Activated CD8-positive, alpha-beta memory T cell treated with anti-CD3 and anti-CD28 coated beads, Interleukin-2, amount 50 U/mL, for 1 hour (primary cell): ENCODE measurements around the gene TRPM2.

Source experiments
- DNase-seq: peaks from one replicate; pipeline ENCODE4 v3.0.0-alpha.2; 2020; ENCODE audit errors: extremely low read depth

The TRPM2 gene

DNA sequence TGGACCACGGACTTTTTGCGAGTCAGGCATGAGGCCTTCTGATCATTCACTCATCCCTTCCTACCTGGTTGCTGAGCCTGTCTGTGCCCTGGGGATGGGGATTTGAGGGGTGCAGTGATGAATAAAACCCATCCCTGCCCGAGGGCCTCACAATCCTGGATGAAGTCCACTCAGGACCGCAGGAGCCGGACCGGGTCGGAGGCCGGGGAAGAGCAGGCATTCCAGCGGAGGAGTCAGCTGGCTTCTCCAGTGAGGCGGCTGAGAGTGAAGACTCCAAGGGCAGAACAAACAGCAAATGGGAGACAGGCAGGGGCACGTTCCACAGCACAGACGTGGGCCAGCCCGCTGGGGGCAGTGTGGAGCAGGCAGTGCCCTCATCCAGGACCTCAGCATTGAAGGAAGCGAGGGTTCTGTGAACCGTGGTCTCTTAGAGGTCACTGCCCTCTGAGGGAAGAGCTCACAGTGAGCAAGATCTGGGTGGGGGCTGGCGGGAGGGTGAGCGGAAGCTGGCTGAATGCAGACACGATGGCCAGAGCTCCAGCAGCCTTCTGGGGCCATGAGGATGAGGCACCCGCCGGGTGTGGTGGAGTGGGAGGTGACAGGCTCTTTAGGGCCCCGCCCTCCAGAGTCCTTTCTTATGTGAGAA, 91.0 kb downstream of the TRPM2 start:
- no peak for DNase-seq

DNA sequence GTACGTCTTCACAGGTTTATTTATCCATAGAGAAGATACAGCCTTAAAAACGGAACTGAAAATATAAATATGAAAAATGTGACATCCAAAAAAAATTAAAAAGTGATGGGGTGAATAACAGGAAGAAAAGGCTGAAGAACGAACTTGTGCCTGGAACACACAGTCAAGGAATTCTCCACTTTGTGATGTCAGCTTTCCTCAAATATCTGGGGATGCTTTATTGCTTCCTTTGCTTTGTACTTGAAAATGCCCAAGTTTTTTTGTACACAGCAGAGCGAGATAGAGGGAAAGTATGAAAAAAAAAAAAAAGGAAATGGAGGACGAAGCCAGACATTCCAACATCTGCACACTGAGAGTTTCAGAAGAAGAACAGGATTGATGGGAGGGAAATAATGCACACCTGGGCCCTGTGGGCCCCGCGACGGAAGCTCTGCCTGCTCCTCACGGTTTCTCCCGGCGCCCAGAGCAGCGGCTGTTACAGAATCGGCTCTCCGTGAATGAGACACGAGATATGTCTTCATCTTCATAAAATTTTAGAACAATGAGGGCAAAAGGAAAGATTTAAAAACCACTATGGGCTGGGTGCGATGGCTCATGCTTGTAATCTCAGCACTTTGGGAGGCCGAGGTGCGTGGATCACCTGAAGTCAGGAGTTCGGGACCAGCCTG, 91.9 kb downstream of the TRPM2 start:
- no peak for DNase-seq

- no peak for DNase-seq
Observed at GRCh38 chr21:44448651-44449131, 95.3 kb downstream of the TRPM2 start.

DNA sequence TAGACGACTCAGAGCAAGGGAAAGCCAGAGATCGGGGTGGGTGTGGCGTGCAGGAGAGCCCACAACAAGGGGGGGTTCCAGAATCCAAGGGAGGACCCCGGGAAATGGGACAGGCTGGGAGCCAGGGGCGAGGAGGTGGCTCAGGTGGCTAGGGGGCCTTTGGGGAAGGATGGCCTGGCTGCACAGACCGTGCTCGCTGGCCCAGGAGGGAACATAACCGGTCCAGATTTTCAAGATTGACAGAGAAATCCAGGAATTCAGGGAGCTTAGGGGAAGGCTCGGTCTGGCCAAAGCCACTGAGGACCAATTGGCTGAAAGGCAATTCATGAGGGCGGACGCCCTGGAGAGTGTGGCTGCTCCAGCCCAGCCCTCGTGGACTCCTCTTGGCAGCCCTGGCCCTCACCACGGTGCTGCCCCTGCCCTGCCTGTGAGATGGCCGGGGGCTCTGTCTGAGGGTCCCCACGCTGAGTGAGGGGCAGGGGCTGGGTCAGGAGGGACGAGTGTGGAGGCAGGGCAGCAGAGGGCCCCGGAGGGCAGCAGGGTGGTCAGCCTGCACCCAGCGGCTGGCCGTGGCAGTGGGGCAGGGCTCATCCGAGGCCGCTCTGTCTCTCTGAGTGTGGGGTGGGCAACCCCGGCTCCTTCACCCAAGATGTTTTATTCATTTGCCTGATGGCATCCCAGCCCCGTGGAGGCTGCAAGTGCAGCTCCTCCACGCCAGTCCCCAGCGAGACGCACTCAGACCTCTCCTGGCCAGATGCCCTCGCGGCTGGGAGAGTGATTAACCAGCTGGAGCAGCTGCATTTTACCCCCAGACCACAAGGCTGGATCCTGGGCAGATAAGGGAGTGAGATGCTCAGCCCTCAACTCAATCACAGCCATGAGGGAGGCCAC, 96.3 kb downstream of the TRPM2 start:
- no peak for DNase-seq

GRCh38 chr21:44450402-44450801, 97.0 kb downstream of the TRPM2 start:
- no peak for DNase-seq

- no peak for DNase-seq
Observed at GRCh38 chr21:44450999-44451398, 97.6 kb downstream of the TRPM2 start.

DNA sequence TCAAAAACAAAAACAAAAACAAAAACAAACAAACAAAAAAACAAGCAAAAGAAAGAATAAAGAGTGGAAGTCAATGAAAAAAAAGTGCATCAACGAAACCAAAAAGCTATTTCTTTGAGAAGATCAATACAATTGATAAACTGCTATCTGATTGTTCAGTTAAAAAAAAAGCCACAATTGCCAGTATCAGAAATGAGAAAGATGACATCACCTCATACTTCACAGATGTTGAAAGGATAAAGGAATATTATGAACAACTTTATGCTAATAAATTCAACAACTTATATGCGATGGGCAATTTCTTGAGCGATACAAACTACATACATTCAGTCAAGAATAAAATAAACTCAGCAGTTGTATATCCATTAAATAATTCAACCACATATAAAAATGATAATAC, 99.7 kb downstream of the TRPM2 start:
- DNase-seq, result no peak

DNA sequence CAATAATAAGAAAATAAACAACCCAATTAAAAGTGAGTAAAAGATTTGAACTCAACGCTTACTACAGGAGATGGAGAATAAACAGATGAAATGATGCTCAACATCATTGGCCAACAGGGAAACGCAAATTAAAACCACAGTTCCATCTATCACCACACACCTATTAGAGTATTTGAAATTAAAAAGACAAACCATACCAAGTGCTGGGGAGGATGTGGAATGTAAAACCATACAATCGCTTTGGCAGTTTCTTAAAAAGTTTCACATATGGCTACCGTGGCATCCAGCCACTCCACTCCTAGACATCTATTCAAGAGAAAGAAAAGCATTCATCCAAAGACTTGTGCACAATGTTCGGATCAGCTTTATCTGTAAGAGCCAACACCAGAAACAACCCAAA, 100.6 kb downstream of the TRPM2 start:
- no peak for DNase-seq

DNA sequence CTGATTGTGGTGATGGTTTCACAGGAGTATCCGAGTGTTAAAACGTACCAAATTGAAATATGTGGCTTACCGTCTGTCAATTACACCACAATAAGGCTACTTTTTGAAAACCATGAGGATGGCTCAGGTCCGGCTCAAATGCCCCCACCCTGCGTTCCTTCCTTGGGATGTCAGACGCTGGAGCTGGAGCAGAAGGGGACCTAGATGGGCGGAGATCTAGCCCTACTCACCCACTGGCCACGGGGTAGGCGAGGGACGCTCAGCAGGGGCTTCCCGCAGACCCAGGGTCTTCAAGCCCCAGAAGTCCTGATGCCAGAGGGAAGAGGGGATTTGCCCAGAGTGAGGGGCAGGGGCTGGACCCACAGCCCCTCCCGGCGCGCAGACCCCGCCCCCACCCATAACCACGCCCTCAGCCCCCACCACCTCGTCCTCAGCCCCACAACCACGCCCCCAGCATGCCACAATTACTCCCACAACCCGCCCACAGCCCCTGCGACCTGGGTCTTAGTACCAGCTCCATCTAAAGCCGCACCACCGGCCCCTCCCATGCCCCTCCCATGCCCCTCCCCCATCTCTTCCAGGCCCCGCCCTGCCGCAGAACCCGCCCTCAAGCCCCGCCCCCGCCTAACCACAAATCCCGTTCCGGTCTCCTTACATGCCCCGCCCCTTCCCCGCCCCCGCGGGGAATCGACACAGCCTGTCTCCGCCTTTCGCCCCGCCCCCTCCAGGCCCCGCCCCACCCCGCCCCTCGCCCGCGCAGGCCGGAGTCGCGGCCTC, 101.5 kb downstream of the TRPM2 start, which contains the start of gene LRRC3:
Gene LRRC3, plus strand, starts transcription at position 764 of the 777 bp plus-strand sequence. CDS start 1,135 bp downstream, outside the sequence.
- DNase-seq, result peak; percentile 27

GRCh38 chr21:44455524-44456213, 102.2 kb downstream of the TRPM2 start:
- DNase-seq, result no peak

DNA sequence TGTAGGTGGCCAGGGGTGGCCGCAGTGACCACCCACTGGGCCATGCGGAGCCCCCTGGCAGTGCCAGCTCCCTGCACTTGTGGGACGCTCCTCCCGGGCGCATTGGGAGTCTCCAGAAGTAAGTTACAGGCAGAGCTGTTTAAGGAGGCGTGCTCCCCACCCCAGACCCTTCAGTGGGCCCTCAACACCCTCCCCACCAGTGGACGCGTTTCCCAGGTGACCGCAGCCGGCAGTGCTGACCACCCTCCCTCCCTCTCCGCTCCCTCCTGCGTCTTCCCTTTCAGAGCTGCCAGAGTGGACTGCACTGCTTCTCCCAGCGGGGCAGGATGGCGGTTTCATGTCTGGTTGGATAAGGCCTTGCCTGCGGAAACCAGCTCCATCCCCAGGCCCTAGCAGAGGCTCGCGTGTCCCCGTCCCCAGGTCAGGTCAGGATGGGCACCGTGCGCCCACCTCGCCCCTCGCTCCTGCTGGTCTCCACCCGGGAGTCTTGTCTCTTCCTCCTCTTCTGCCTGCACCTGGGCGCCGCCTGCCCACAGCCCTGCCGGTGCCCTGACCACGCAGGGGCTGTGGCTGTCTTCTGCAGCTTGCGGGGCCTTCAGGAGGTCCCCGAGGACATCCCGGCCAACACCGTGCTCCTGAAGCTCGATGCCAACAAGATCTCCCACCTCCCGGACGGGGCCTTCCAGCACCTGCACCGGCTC, 102.9 kb downstream of the TRPM2 start:
- DNase-seq, result no peak

DNA sequence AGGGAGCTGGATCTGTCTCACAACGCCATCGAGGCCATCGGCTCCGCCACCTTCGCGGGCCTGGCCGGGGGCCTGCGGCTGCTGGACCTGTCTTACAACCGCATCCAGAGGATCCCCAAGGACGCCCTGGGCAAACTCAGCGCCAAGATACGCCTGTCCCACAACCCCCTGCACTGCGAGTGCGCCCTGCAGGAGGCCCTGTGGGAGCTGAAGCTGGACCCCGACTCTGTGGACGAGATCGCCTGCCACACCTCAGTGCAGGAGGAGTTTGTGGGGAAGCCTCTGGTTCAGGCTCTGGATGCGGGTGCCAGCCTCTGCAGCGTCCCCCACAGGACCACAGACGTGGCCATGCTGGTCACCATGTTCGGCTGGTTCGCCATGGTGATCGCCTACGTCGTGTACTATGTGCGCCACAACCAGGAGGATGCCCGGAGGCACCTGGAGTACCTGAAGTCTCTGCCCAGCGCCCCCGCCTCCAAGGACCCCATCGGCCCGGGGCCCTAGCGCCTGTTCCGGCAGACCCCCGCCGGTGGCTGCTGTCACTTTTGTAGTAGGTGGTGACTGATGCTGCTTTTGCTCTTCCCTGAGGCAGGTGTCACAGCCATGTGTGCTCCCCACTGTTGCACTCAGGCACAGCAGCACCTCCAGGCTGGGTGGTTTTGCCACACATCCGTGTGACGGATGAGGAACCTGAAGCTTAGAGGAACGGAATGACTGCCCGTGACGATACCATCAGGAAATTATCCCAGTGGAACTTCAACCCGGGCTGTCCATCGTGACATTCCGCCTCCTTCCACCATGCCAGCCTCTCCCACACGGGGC, 103.7 kb downstream of the TRPM2 start:
- no peak for DNase-seq

GRCh38 chr21:44458971-44459711, 105.7 kb downstream of the TRPM2 start:
- DNase-seq, result no peak

- DNase-seq, result no peak
Observed at GRCh38 chr21:44459712-44460440, 106.5 kb downstream of the TRPM2 start.

- DNase-seq, result no peak
Observed at GRCh38 chr21:44460441-44460755, 107.0 kb downstream of the TRPM2 start.

- no peak for DNase-seq
Observed at GRCh38 chr21:44461005-44461404, 107.6 kb downstream of the TRPM2 start.

- no peak for DNase-seq
Observed at GRCh38 chr21:44461464-44462001, 108.1 kb downstream of the TRPM2 start.
